T-helper 1 cell (primary cell): Measurements from ENCODE around the gene CRK.
"Not testable (repeated sequence)": the region's sequence is repeated elsewhere in the genome, so short reads cannot be mapped to it uniquely, and the experiment has no call there.

ENCODE experiments used
- DNase-seq, 5 donors: peaks; one replicate each; pipeline ENCODE4 v3.0.0-alpha.2; 2012 to 2020

CRK gene

DNA sequence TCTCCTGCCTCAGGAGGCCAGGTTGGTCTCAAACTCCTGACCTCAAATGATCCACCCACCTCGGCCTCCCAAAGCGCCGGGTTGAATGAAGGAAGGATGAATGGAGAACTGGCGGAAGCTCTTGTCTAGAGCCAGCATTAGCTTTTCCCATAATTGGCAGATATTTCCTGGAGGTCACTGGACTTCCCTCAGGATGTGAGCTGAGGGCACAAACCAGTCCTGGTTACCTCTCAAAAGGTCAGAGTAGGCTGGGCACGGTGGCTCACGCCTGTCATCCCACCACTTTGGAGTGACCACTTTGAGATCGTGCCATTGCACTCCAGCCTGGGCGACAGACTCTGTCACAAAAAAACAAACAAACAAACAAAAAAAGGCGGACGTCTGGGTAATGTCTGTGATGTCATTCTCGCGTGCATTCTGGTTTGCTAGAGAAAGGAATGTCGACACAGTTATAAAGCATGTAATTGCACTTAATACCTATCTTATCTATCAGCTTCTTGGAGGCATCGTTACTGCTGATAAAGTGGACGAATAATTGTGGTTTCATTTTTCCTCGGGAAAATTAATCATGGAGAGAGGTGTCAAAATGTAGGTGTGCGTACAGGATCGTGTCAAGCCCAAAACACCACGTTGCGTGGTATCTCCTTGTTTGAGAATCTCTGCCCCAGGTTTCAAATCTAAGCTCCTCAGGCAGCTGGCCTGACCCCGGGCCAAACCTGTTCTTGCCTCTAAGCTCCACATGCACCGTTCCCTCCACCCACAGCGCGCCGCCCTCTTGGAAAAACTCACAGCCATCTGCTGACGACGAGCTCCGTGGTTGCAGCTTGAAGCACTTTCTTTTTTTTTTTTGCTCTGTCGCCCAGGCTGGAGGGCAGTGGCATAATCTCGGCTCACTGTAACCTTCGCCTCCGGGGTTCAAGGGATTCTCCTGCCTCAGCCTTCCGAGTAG is 6.4 kb upstream of the CRK start:
- DNase-seq = no peak

DNA sequence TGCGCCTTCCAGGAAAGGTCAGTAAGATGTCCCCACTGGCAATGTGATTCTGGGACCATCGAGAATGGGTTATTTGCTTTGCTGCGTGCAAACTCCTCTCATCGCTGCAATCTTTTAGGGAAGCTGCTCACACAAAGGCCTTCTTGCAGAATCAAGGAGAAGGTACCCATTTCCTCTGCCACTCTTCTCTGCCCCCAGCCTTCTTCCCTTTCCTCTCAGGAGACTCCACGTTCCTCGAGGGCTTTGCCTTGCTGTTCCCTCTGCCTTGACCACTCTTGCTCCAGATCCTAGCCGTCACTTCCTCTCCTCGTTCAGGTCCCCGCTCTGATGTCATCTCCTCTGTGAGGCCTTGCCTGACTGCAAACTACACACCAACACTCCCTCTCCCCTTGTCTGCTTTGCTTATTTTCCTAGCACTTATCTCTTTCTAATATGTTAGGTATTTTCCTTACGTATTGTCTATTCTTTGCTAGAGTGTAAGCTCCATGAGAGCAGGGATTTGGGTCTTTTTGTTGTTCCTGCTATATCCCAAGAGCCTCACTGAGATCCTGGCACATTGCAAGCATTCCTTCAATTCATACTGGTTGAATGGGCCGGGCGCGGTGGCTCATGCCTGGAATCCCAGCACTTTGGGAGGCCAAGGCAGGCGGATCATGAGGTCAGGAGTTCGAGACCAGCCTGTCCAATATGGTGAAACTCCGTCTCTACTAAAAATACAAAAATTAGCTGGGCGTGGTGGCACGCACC is 5.3 kb upstream of the CRK start:
- no peak for DNase-seq

DNA sequence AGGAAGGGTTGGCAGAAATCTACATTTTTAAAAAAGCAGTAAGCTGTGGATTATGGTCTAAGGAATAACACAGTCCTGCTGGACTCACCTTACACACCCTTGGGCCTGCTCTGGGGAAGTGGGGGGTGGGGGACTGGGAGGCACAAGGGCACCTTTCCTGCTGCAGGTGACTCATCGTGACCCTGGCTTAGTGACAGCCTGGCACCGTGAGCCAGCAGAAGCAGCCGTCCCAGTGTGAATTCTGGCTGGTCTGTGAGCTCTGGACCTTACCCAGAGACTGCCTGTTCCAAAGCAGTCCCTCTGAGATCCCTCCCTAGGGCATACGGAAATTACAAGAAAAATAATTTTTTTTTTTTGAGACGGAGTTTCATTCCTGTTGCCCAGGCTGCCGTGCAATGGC is 4.2 kb upstream of the CRK start:
- DNase-seq = no peak

DNA sequence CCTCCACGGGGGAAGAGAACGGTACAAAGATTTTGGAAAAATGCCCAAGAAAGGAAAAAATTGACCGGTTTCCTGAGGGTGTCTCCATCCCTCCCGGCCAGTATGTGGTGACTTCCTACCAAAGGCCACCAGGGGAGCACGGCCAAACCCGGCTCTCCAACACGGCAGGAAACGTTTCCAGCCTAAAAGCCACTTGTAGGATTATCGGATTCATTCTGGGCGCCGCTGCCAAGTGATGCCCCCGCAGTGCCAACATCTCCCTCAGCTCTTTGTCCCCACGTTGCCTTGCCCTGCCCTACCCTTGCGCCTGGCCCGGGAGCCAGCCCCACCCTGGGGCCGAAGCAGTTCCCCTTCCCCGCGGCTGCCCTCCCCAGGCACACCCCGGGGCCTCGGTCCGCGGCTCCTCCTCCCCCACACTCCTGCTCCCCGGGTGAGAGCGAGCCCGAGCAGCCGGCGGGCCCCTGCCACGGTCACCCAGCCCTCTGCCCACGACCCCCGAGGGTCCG is 688 bp downstream of the CRK start:
- DNase-seq = peak in 3 of 5 donors; percentile 15 to 50 (median 21)

DNA sequence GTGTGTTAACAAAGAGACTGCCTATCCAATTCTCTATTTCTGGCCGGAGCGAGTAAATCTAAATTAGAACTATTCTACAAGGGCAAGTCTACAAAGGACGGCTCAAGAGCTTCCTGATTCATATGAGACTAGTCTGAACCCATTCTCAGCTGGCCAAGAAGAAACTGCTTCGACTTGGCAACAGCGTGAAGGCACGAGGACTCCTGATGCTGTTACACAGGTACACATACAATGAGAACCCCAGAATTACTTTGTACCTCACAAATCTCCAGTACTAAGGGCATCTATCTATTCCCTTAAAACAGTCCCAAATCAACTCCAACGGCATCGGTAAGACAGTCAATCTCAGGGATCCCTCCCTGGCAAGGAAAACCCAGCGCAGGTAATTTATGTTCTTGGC is 1.5 kb downstream of the CRK start:
- DNase-seq = no peak

DNA sequence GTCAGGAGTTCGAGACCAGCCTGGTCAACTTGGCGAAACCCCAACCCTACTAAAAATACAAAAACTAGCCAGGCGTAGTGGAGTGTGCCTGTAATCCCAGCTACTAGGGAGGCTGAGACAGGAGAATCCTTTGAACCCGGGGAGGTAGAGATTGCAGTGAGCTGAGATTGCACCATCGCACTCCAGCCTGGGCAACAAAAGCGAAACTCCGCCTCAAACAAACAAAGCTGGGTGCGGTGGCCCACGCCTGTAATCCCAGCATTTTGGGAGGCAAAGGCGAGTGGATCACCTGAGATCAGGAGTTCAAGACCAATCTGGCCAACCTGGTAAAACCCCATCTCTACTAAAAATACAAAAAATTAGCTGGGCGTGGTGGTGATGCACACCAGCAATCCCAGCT is 2.3 kb downstream of the CRK start:
- DNase-seq = not testable (repeated sequence)

GRCh38 chr17:1452836-1453235 is 3.2 kb downstream of the CRK start:
- no peak for DNase-seq

DNA sequence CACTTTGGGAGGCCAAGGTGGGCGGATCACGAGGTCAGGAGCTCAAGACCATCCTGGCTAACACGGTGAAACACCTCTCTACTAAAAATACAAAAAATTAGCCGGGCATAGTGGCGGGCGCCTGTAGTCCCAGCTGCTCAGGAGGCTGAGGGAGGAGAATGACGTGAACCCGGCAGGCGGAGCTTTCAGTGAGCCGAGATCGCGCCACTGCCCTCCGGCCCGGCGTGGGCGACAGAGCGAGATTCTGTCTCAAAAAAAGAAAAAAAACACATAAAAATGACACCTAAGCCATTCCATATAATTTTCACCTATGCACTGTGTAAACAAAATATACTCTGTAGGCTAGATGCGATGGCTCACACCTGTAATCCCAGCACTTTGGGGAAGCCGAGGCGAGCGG is 5.8 kb downstream of the CRK start:
- DNase-seq = not testable (repeated sequence)

GRCh38 chr17:1449412-1449967 is 6.5 kb downstream of the CRK start:
- no peak for DNase-seq

- DNase-seq = no peak
These were observed 9.0 kb downstream of the CRK start for GRCh38 chr17:1447052-1447451.

DNA sequence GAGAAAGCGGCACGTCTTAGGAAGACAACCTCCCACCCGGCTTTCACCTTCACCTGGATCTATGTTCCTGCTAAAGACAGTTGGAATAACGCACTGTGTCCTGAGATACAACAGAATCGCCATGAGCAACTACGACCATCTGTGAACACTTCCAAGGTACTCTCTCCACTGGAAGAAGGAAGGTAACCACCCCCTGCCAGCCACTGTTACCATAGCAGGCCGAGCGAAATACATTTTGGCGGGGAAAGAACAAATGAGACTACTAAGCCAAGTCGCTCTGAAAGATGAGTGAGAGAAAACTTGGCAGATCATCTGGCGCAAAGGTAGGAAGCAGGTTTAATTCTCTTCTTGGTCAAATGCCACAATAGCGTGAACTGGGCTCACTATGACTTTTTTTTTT is 9.8 kb downstream of the CRK start:
- no peak for DNase-seq

- DNase-seq = not testable (repeated sequence)
These were observed 10.3 kb downstream of the CRK start for GRCh38 chr17:1445695-1446094.

DNA sequence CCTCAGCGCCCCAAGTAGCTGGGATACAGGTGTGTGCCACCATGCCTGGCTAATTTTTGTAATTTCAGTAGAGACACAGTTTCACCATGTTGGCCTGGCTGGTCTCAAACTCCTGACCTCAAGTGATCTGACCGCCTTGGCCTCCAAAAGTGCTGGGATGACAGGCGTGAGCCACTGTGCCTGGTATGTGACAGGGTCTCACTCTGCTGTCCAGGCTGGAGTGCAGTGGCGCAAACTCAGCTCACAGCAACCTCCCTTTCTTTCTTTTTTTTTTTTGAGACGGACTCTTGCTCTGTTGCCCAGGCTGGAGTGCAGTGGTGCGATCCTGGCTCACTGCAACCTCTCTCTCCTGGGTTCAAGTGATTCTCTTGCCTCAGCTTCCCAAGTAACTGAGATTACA is 13.3 kb downstream of the CRK start:
- not testable (repeated sequence) for DNase-seq

- no peak for DNase-seq
These were observed 13.8 kb downstream of the CRK start for GRCh38 chr17:1442187-1442586.

- no peak for DNase-seq
These were observed 15.1 kb downstream of the CRK start for GRCh38 chr17:1440921-1441320.

- no peak for DNase-seq
These were observed 17.4 kb downstream of the CRK start for GRCh38 chr17:1438593-1439083.

- DNase-seq = no peak
These were observed 20.7 kb downstream of the CRK start for GRCh38 chr17:1435326-1435725.

DNA sequence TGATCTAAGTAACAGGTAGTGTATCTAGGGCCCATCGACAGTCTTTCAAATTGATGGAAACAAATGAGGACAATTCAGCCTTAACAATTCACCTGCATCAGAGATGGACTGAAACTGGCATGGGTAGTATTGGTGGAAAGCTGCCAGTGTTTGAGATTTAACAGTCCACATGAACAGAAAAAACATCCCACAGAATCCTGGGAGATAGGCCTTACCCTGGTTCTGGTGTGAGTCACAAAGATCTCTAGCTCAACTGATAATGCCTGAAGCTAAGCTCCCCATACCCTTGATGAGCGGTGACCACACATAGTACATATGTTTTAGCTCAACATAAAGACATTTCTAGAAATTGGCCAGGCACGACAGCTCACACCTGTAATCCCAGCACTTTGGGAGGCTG is 21.9 kb downstream of the CRK start:
- DNase-seq = no peak

- no peak for DNase-seq
These were observed 24.4 kb downstream of the CRK start for GRCh38 chr17:1431631-1432104.

- DNase-seq = no peak
These were observed 32.4 kb downstream of the CRK start for GRCh38 chr17:1423456-1424135.

DNA sequence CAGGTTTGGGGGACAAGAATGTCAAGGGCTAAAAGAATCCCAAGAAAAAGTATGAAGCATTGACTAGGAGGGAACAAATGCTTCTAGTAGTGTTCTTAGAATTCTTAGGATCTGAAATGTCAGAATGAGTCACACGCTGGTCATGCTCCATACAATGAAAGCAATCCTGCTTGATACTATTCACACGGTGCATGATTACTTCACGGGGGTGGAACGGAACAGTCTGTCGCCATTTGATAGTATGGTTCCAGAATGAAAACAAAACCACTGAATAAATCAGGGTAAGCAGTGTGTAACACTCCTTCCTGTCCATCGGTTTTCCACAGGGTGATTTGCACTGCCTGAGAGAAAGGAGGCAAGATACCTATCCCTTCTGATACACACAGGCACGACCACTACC is 33.1 kb downstream of the CRK start:
- no peak for DNase-seq

- DNase-seq = no peak
These were observed 34.6 kb downstream of the CRK start for GRCh38 chr17:1421470-1421869.

DNA sequence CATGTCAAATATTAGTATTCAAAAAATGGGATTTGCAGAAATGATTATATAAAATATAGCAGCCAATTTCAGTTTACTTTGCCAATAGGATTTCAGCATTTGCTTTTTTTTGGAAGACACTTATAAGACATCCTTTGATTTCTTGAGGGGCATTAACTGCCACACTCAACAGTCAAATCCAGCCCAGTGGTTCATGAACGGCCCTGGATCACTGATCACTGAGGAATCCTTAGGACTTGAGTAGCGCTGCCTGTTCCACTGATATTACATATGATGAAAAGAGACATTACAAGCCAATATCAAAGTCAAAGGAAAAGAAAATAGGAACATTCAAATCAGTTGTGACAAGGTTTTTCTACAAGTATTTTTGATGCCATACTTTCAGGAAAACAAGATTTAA is 35.1 kb downstream of the CRK start:
- DNase-seq = no peak
